NCI-H2171 treated with DMSO at 0.1 percent for 48 hours (cell line): ENCODE results near the gene ELF2.
"Not testable (repeated sequence)": the region's sequence is repeated elsewhere in the genome, so short reads cannot be mapped to it uniquely, and the experiment has no call there.

Source experiments
- DNase-seq: peaks from one replicate; lab custom pipeline; 2025; lab: John Stamatoyannopoulos, UW

ELF2 gene

GRCh38 chr4:139177049-139177868 lies at the start of gene ELF2:
ELF2 (minus strand) TSS chr4:139177218; CDS start chr4:139137701, 39,517 bp downstream.
- DNase-seq = peak; percentile 69

GRCh38 chr4:139223682-139224317 lies 46.8 kb upstream of the ELF2 start:
- no peak for DNase-seq

- DNase-seq = no peak
Measured at GRCh38 chr4:139222215-139222614, 45.2 kb upstream of the ELF2 start.

- no peak for DNase-seq
Measured at GRCh38 chr4:139221687-139222086, 44.7 kb upstream of the ELF2 start.

- DNase-seq = no peak
Measured at GRCh38 chr4:139219450-139220055, 42.5 kb upstream of the ELF2 start.

- peak; percentile 82 for DNase-seq
Measured at GRCh38 chr4:139214039-139214534, 37.1 kb upstream of the ELF2 start.

- not testable (repeated sequence) for DNase-seq
Measured at GRCh38 chr4:139213633-139214032, 36.6 kb upstream of the ELF2 start.

- no peak for DNase-seq
Measured at GRCh38 chr4:139212900-139213299, 35.9 kb upstream of the ELF2 start.

- no peak for DNase-seq
Measured at GRCh38 chr4:139210486-139210885, 33.5 kb upstream of the ELF2 start.

GRCh38 chr4:139209470-139210063 lies 32.5 kb upstream of the ELF2 start:
- DNase-seq = no peak

GRCh38 chr4:139208404-139208945 lies 31.5 kb upstream of the ELF2 start:
- DNase-seq = no peak

GRCh38 chr4:139207873-139208403 lies 30.9 kb upstream of the ELF2 start:
- no peak for DNase-seq

- DNase-seq = no peak
Measured at GRCh38 chr4:139207247-139207646, 30.2 kb upstream of the ELF2 start.

- no peak for DNase-seq
Measured at GRCh38 chr4:139202991-139203390, 26.0 kb upstream of the ELF2 start.

- DNase-seq = no peak
Measured at GRCh38 chr4:139200506-139200905, 23.5 kb upstream of the ELF2 start.

- DNase-seq = no peak
Measured at GRCh38 chr4:139200102-139200501, 23.1 kb upstream of the ELF2 start.

- not testable (repeated sequence) for DNase-seq
Measured at GRCh38 chr4:139197214-139197613, 20.2 kb upstream of the ELF2 start.

GRCh38 chr4:139196462-139196861 lies 19.4 kb upstream of the ELF2 start:
- DNase-seq = no peak

GRCh38 chr4:139191373-139191772 lies 14.4 kb upstream of the ELF2 start:
- no peak for DNase-seq

GRCh38 chr4:139189972-139190371 lies 13.0 kb upstream of the ELF2 start:
- no peak for DNase-seq

- no peak for DNase-seq
Measured at GRCh38 chr4:139189417-139189749, 12.4 kb upstream of the ELF2 start.
